ENCODE measurements around the gene GAREM1. TPM values are rescaled to one million over a fixed set of nuclear protein-coding genes. Genes with fewer than 3 reads are reported as not detected.
"Not testable (repeated sequence)": the region's sequence is repeated elsewhere in the genome, so short reads cannot be mapped to it uniquely, and the experiment has no call there.

The GAREM1 gene
- polyA plus RNA-seq, 3 donors, result 3.6 to 7.6 (median 5.6) TPM

- WGBS, 3 donors, result 68 to 79% (median 77%) methylated on average over 2 of the region's 2 CpGs
- H3K27ac ChIP-seq (ENCODE audit: low read depth, low read length), result no peak overlapping the region
These were observed 212.5 kb downstream of the GAREM1 start for GRCh38 chr18:32258148-32258547.

DNA sequence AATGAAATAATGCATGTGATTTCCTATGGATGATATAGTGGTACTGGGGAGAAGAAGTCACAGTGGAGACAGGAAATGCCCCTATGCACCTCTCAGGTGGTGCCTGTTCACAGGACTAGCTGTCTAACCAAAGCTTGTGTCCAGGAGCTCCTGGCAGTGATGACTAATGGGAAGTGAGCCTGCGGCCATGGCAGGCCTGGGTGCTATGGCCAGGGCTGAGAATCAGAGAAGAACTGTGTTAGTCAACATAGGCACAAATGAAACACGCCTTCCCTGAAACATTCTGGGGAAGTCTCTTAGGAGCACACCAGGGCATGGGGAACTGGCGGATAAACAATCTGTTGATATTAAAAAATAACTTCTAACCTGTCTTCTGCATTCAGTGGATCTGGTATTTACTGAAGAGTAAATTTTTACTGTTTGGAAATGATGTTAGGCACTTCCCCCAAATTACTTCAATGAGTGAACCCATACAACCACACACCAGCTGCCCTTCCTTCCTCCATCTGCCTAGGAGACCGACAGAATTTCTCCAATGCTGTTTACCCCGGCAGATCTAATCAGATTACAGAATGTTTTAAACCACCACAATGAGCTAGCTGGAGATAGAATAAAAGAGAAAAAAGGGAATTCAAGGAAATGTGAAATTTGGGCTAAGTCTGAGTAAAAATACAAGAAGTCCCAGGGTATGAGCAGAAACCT lies 213.4 kb downstream of the GAREM1 start:
- WGBS, 3 donors, result 46 to 68% (median 62%) methylated on average over 5 of the region's 5 CpGs
- H3K27ac ChIP-seq (ENCODE audit: low read depth, low read length), result no peak overlapping the region

GRCh38 chr18:32255570-32255969 lies 215.1 kb downstream of the GAREM1 start:
- 71 to 76% (median 72%) methylated on average over 3 of the region's 3 CpGs for WGBS, 3 donors
- no peak overlapping the region for H3K27ac ChIP-seq (ENCODE audit: low read depth, low read length)

DNA sequence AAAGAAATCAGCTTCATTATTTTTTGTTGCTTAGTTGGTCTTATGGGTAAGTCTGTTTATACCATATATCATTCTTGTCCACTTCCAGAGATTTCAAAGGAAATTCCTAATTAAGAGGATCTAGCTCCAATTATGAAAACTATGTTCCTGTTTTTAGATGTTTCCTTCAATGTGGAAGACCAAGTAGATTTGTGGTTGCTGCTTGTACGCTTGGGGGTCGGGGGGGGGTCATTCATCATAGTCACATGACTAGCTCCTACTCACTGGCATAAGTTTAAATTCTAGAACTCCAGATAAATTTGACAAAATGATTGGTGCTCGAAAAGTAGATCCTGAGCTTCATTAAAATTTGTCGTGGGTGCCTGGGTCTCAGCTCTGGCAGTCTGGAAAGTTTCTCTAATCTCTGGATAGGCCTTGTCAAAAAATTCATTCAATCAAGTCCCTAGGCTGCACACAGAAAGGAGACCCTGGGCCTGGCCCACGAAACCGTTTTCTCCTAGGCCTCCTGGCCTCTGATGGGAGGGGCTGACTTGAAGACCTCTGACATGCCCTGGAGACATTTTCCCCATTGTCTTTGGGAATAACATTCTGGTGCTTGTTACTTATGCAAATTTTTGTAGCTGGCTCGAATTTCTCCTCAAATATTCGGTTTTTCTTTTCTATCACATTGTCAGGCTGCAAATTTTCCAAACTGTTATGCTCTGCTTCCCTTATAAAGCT lies 218.4 kb downstream of the GAREM1 start:
- 59 to 77% (median 61%) methylated on average over 8 of the region's 8 CpGs for WGBS, 3 donors
- no peak overlapping the region for H3K27ac ChIP-seq (ENCODE audit: low read depth, low read length)

GRCh38 chr18:32251466-32251865 lies 219.2 kb downstream of the GAREM1 start:
- whole genome bisulfite sequencing, 3 donors, result 39 to 72% (median 54%) methylated on average over 3 of the region's 3 CpGs
- no peak overlapping the region for H3K27ac ChIP-seq (ENCODE audit: low read depth, low read length)

DNA sequence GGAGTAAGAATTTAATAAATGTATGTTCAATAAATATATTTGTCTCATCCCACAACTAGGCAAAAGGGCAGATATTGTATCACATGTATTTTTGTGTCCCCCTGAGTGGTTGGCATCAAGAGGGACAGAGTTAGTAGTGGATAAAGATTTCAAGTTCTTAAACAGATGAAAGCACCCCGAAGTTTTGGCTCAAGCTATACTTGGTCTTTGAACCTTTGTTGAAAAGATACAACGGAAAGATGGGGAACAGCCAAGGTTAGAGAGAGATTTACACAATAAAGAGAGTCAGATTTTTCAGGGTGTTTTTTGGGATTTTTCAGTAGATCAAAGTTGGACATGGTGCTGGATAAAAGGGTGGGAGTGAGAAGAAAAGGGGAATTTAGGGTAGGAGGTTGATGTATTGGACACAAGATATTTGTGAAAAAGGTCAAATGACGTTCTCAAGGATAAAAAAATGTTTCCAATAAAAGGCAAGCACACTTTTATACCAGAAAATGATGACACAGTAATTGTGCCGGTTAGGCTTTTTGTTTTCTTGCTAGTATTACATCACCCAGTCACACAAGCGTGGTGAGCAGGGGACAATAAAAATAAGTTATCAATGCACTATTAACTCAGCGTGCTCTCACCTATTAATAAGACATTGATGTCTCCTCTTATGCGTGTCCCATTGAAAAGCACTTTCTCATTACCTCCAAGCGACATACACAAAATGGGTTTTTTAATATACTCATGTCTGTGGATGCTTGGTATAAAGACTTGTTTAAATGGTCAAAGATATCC lies 221.3 kb downstream of the GAREM1 start:
- H3K27ac ChIP-seq (ENCODE audit: low read depth, low read length), result no peak overlapping the region
- whole genome bisulfite sequencing, 3 donors, result 81 to 87% (median 84%) methylated on average over 8 of the region's 8 CpGs

DNA sequence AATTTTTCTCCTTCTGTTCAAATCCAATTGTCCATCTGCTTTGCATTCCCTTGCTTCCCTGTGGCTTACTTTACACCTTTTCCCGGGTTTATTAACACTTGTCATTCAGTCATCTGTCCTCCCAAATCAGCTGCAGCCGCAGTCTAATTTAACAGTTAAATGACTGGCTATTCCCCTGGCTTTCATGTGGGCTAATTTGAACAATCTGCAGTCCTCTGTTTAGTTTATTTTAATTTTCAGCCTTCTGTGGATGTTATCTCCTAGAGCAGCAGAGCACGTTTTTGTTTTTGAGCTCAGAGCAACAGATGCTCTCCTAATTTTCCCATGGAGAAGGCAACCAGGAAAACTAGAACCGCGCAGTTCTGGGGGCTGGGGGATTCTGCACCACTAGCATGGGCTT lies 225.8 kb downstream of the GAREM1 start:
- H3K27ac ChIP-seq (ENCODE audit: low read depth, low read length), result no peak overlapping the region
- WGBS, 3 donors, result 66 to 77% (median 76%) methylated on average over 5 of the region's 5 CpGs

- H3K27ac ChIP-seq (ENCODE audit: low read depth, low read length), result no peak overlapping the region
- WGBS, 3 donors, result 89 to 92% (median 89%) methylated on average over 6 of the region's 6 CpGs
These were observed 227.3 kb downstream of the GAREM1 start for GRCh38 chr18:32243358-32243757.

- 80 to 92% (median 86%) methylated on average over 2 of the region's 2 CpGs for WGBS, 3 donors
- H3K27ac ChIP-seq (ENCODE audit: low read depth, low read length), result no peak overlapping the region
These were observed 228.3 kb downstream of the GAREM1 start for GRCh38 chr18:32242395-32242794.

DNA sequence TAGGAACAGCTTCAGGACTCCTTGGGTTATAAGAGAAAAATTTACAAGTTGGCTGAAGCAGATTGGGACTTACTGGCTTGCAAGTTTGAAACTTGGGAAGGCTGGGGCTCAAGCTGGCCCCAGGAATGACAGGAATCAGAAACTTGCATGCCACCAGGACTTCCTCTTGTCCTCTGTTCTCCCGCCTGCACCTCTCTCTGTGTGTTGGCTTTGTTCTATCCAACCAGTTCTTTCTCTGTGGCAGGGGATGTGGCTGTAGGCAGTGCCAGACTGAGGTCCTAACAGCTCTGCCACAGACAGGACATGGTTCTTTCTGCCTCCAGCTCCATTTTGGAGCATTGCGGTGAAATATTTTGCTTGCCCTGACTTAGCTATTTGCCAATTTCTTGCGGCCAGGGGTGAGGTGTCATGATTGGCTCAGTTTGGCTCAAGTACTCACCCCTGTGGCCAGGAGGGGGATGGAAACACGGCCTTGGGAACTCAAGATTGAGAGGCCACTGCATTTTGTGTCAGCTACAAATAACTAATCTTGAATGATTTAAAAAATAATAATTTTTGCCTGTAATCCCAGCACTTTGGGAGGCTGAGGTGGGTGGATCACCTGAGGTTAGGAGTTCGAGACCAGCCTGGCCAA lies 231.9 kb downstream of the GAREM1 start:
- no peak overlapping the region for H3K27ac ChIP-seq (ENCODE audit: low read depth, low read length)
- WGBS, 3 donors, result 89 to 98% (median 89%) methylated on average over 5 of the region's 5 CpGs

DNA sequence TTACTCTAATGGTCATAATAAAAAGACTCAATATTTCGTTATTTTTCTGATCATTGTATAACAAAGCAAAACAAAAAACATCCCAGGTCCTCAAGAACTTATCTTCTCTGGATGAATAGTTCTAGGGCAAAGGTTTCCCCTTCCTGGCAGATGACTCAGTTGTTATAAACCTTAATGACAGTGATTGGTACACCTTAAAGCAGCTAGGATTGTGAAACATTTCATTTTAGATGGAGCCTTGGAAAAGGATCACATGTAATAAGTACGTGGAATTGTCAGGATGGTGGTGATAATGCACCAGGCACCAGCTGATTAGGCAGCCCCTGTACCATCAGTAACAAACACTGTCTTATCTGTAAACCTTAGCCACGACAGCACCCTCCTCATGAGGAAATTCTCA lies 233.6 kb downstream of the GAREM1 start:
- WGBS, 3 donors, result 65 to 82% (median 76%) methylated on average over 3 of the region's 3 CpGs

DNA sequence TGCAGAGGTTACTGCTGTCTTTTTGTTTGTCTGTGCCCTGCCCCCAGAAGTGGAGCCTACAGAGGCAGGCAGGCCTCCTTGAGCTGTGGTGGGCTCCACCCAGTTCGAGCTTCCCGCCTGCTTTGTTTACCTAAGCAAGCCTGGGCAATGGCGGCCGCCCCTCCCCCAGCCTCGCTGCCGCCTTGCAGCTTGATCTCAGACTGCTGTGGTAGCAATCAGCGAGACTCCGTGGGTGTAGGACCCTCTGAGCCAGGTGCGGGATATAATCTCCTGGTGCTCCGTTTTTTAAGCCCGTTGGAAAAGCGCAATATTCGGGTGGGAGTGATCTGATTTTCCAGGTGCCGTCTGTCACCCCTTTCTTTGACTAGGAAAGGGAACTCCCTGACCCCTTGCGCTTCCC lies 237.3 kb downstream of the GAREM1 start:
- not testable (repeated sequence) for H3K27ac ChIP-seq (ENCODE audit: low read depth, low read length)
- 93 to 98% (median 95%) methylated on average over 13 to 15 of the region's 15 CpGs for WGBS, 3 donors

More for the DNA sequence above, 233.6 kb downstream of the GAREM1 start:
- no peak overlapping the region for H3K27ac ChIP-seq (ENCODE audit: low read depth, low read length)

GRCh38 chr18:32219431-32220018 lies 251.2 kb downstream of the GAREM1 start:
- WGBS, 3 donors, result 80 to 87% (median 85%) methylated on average over 3 of the region's 3 CpGs
- no peak overlapping the region for H3K27ac ChIP-seq (ENCODE audit: low read depth, low read length)

- WGBS, 3 donors, result 89 to 96% (median 95%) methylated on average over 2 of the region's 2 CpGs
- H3K27ac ChIP-seq (ENCODE audit: low read depth, low read length), result no peak overlapping the region
These were observed 254.3 kb downstream of the GAREM1 start for GRCh38 chr18:32216390-32216789.

- WGBS, 3 donors, result 62 to 89% (median 89%) methylated on average over 2 of the region's 2 CpGs
- H3K27ac ChIP-seq (ENCODE audit: low read depth, low read length), result no peak overlapping the region
These were observed 257.0 kb downstream of the GAREM1 start for GRCh38 chr18:32213693-32214092.
